Ascending aorta (tissue), 2 donors: ENCODE measurements around the gene SIVA1. TPM values are rescaled to one million over a fixed set of nuclear protein-coding genes. Genes with fewer than 3 reads are reported as not detected.
A peak's percentile ranks its signal among the peaks of the same experiment; 100 is the strongest.

ENCODE experiments used
- DNase-seq, 2 donors: peaks; one replicate each; pipeline ENCODE4 v3.0.0-alpha.2; 2019; ENCODE audit warnings: low spot score in 2 of 2
- H3K27ac ChIP-seq, 2 donors: fragments of 200-600 bp; sonication (generic); one replicate each; pipeline ENCODE4 v1.5.1; 2016 to 2017; ENCODE audit warnings: mild to moderate bottlenecking in 1 of 2
- H3K27me3 ChIP-seq: fragments of 200-600 bp; sonication (generic); one replicate; pipeline ENCODE4 v1.5.1; 2017
- H3K36me3 ChIP-seq, 2 donors: fragments of 200-600 bp; sonication (generic); one replicate each; pipeline ENCODE4 v1.5.1; 2016
- H3K4me1 ChIP-seq, 2 donors: fragments of 200-600 bp; sonication (generic); one replicate each; pipeline ENCODE4 v1.5.1; 2016 to 2017; ENCODE audit warnings: mild to moderate bottlenecking in 1 of 2
- H3K4me3 ChIP-seq, 2 donors: fragments of 200-600 bp; sonication (generic); one replicate each; pipeline ENCODE4 v1.5.1; 2016 to 2017; ENCODE audit warnings: mild to moderate bottlenecking in 1 of 2
- H3K9me3 ChIP-seq, 2 donors: fragments of 200-600 bp; sonication (generic); one replicate each; pipeline ENCODE4 v1.5.1; 2016
- intact Hi-C: fragments of 100-400 bp; cut with DNase I; formaldehyde crosslinking; loops from one replicate; pipeline ENCODE4 v1.15.1; 2023
- total RNA-seq: library from RNA; depleted of rRNA; stranded (reverse); fragments of >200 nt; gene quantifications from one replicate; pipeline ENCODE4 v1.1.0, GENCODE V29; 2016
- TF ChIP-seq, protein P1 (sequence below), 3 experiments: fragments of 200-600 bp in 2 of 3; fragments of 450-650 bp in 1 of 3; sonication (generic) in 2 of 3; IDR thresholded peaks; one replicate each; pipeline ENCODE4 v1.5.1; 2016 to 2019; ENCODE audit warnings: antibody characterized with exemption in 3 of 3, mild to moderate bottlenecking in 1 of 3, moderate library complexity in 1 of 3

The SIVA1 gene
- total RNA-seq, 1 donor from 2014 or later, result 410 TPM

GRCh38 chr14:104792945-104793702 is 40.2 kb downstream of the SIVA1 start:
- intact Hi-C loops, result no loop called here
- TF ChIP-seq, protein P1, sequence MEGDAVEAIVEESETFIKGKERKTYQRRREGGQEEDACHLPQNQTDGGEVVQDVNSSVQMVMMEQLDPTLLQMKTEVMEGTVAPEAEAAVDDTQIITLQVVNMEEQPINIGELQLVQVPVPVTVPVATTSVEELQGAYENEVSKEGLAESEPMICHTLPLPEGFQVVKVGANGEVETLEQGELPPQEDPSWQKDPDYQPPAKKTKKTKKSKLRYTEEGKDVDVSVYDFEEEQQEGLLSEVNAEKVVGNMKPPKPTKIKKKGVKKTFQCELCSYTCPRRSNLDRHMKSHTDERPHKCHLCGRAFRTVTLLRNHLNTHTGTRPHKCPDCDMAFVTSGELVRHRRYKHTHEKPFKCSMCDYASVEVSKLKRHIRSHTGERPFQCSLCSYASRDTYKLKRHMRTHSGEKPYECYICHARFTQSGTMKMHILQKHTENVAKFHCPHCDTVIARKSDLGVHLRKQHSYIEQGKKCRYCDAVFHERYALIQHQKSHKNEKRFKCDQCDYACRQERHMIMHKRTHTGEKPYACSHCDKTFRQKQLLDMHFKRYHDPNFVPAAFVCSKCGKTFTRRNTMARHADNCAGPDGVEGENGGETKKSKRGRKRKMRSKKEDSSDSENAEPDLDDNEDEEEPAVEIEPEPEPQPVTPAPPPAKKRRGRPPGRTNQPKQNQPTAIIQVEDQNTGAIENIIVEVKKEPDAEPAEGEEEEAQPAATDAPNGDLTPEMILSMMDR (IDR thresholded peaks at IDR 0.05), result no peak
- peak overlapping the region; percentile 51 to 54 for H3K27ac ChIP-seq
- DNase-seq, result no peak
- H3K27me3 ChIP-seq, result no peaks in the 10 kb centered on the region
- H3K9me3 ChIP-seq, result no peaks in the 10 kb centered on the region
- peaks cover 25 to 35% of the 10 kb centered on the region in 2 donors for H3K4me1 ChIP-seq
- peak overlapping the region in 1 of 2 donors; percentile 97 for H3K4me3 ChIP-seq
- peaks cover 7 to 13% of the 10 kb centered on the region in 2 donors for H3K36me3 ChIP-seq

GRCh38 chr14:104793703-104793959 is 40.7 kb downstream of the SIVA1 start:
- no peak overlapping the region for H3K27ac ChIP-seq
- TF ChIP-seq, protein P1 (IDR thresholded peaks at IDR 0.05), result no peak
- peaks cover 25 to 32% of the 10 kb centered on the region in 2 donors for H3K4me1 ChIP-seq
- peaks cover 3 to 10% of the 10 kb centered on the region in 2 donors for H3K36me3 ChIP-seq
- peak overlapping the region; percentile 88 to 97 for H3K4me3 ChIP-seq
- no peaks in the 10 kb centered on the region for H3K27me3 ChIP-seq
- no peak for DNase-seq
- intact Hi-C loops, result no loop called here
- no peaks in the 10 kb centered on the region for H3K9me3 ChIP-seq

DNA sequence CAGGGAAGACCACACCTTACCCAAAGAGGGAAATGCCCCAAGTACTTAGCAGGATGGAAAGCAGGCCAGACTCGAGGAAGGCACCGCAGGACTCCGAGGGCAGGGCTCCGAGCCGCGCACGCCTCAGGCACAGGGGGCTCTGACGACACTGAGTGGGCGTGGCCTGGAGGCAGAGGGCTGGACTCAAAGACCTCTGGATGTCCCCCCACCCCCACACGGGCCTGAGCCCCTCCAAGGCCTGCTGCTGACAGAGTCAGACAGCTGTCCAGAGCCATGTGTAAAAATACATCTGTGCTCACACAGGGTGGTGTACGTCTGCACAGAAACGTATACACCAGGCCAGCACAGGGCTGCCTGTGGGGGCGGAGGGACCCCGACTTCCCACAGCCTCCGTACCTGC is 41.2 kb downstream of the SIVA1 start:
- peak overlapping the region in 1 of 2 donors; percentile 62 for H3K27ac ChIP-seq
- H3K9me3 ChIP-seq, result no peaks in the 10 kb centered on the region
- TF ChIP-seq, protein P1 (IDR thresholded peaks at IDR 0.05), result no peak
- H3K36me3 ChIP-seq, result peaks cover 3 to 10% of the 10 kb centered on the region in 2 donors
- H3K27me3 ChIP-seq, result no peaks in the 10 kb centered on the region
- DNase-seq, result no peak
- peaks cover 25 to 32% of the 10 kb centered on the region in 2 donors for H3K4me1 ChIP-seq
- peak overlapping the region; percentile 88 to 97 for H3K4me3 ChIP-seq
- intact Hi-C loops, result no loop called here

GRCh38 chr14:104794631-104794992 is 41.7 kb downstream of the SIVA1 start:
- H3K4me1 ChIP-seq, result peaks cover 26 to 35% of the 10 kb centered on the region in 2 donors
- peak overlapping the region; percentile 88 to 97 for H3K4me3 ChIP-seq
- intact Hi-C loops, result no loop called here
- TF ChIP-seq, protein P1 (IDR thresholded peaks at IDR 0.05), result no peak
- H3K27ac ChIP-seq, result peak overlapping the region; percentile 53 to 62
- no peaks in the 10 kb centered on the region for H3K9me3 ChIP-seq
- H3K36me3 ChIP-seq, result peaks cover 3 to 10% of the 10 kb centered on the region in 2 donors
- H3K27me3 ChIP-seq, result no peaks in the 10 kb centered on the region
- DNase-seq, result no peak

DNA sequence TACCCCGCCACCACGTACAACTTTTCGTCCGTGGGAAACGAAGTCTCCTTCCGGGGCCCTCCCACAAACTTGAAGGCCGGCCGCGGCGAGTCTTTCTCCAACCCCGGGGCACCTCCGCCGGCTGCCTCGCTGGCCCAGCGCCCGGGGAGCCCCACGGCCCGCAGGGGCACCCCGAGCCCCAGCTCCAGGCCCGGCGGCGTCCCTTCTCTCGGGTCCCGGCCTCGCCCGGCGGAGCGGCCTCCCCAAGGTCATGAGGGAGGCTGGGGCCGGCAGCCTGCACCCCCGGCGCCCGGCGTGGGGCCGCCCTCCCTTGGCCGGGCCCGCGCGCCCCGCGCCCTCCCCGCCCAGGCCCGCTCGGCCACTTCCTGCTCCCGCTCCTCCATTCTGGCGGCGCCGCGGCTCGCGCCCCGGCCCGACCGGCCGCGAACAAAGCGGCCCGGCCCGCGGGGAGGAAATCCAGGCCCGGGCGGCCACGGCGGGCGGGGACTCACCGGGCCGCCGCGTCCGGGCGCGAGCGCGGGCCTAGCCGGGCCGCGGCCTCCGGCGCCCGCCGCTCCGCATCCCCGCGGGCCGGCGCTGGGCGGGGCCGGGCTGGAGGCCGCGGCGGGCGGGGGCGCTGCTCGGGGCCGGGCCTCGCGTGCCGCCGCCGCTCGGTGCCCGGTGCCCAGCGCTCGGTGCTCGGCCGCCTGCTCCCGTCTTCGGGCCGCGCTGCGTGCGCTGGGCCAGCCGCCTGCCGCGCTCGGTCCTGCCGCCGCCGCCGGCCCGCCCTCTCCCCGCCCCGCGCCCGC is 42.2 kb downstream of the SIVA1 start, which contains the start of gene AKT1:
TSS of gene AKT1 (minus strand) at position 756 of the 788 bp plus-strand sequence. CDS start 3,105 bp downstream, outside the sequence.
- peak within 1 kb of the TSS; percentile 96 to 99 for H3K27ac ChIP-seq
- peaks cover 29 to 40% of the 10 kb centered on the region in 2 donors for H3K4me1 ChIP-seq

More for the DNA sequence above, 42.2 kb downstream of the SIVA1 start, which contains the start of gene AKT1:
- Histone ChIP-seq H3K4me3 (peak within 1 kb of the TSS; percentile 88 to 97), H3K36me3 (peaks cover 3 to 7% of the 10 kb centered on the region in 2 donors), H3K27me3 (no peaks in the 10 kb centered on the region), H3K9me3 (no peaks in the 10 kb centered on the region)
- intact Hi-C loops, result no loop called here
- no peak for DNase-seq
- TF ChIP-seq, protein P1 (IDR thresholded peaks at IDR 0.05), result no peak
